Measurements from ENCODE around the gene JADE2.
"Not testable (repeated sequence)": the region's sequence is repeated elsewhere in the genome, so short reads cannot be mapped to it uniquely, and the experiment has no call there.

JADE2 gene

DNA sequence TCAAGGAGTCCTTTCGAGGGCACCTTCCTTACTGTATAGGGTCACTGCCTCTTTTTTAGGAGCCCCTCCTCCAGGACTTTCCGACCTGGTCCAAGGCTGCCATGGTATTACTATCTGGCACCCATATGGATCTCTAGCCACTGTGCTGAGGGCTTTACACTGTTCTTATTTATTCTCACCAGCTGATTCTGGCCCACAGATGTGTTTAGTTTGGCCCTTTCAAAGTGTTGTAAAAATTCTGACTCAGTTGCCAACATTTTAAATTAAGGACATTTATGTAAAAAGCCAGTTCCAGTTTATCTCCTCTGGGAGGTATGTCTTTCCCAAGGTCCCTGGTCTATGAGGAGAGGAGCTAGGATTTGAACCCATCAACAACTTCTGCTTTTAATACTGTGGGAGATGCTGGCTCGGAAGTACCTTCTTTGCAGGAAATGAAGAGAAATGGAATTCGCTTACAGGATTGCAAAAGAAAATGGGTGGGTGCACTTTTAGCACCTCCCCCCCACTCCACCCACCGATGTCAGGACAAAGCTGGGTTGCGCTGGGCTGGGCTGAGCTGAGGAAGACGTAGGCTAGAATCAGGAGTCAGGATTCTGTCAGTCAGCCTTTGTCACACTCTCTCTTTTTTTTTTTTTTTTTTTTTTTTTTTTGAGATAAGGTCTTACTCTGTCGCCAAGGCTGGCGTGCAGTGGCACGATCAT is 7.8 kb downstream of the JADE2 start:
- DNase-seq = no peak

DNA sequence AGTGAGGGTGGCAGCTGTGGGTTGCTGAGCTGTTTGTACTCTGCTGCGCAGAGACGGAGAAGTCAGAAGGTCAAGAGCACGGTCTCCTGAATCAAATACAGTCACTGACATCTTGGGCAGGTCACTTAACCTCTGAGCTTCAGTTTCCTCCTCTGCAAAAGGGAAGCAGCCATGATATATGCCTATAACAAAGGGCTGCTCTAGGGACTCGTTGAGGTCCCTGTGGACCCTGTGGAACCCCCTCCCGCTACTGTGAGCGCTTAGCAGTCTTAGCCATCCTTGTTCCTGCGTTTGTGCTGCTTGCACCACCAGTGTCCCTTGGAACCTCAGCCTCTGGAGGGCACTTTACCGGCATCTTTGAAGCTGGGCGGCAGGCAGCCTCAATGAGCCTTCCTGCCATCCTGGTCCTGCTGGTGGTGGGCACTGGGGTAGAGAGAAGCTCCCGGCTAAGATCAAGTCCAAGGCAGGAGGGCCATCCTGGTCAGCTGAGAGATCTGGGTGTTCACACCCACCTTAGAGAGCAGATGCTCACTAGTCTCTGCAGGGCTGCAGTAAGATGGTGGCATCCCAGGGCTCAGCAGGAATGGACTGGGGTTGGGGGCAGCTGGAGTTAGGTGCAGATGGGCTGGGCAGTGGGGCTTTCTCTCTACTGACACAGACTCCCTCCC is 8.7 kb downstream of the JADE2 start:
- DNase-seq = no peak

DNA sequence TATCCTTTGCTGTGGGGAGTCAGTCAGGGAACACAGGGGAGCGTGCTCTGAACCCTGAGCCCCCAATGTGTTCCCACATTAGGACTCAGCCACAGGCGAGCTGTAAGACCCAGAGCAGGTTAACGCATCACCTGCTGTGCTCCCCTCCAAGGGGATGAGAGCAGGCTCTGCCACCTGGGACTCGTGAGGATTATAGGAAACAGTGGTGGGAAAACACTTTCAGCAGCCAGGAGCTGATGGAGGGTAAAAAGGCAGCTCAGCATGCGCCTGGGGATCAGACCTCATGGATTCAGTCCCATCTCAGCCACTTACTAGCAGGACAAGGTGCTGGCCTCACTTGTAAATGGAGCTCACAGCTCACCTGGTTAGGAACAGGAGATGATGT is 9.2 kb downstream of the JADE2 start:
- DNase-seq = no peak

DNA sequence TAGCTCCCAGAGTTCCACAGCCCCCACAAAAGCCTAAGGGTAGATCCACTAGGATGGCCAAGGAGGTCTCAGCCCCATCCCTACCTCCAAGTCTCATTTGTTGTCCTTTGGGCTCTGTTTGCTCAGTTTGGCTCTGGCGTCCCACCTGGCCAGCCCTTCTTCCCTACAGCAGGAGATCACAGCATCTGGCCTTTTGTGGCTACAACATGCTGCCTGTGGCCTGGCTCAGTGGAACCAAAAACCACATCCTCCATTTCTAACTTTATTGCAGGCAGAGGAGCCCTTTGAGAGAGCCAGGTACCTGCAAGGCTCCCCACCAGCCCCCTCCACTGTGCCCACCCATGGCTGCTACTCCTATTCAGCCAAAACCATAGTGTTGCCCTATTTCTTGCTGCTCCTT is 11.4 kb downstream of the JADE2 start:
- no peak for DNase-seq

DNA sequence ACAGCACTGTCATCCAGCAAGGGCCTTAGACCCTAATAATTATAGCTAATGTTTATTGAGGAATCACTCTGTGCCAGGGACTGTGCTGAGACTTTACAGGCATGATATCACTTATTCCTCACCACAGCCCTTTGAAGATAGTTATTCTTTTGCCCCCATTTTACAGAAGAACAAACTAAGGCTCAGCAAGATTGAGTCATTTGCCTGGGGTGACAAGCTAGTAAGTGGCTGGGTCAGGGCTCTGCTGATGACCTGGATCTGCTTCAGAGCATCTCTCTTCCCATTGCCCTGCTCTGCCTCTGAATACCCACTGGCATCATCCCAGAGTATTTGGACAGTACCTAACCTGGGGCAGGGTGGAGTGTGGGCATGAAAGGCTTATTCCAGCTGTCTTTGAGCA is 11.8 kb downstream of the JADE2 start:
- DNase-seq = no peak

DNA sequence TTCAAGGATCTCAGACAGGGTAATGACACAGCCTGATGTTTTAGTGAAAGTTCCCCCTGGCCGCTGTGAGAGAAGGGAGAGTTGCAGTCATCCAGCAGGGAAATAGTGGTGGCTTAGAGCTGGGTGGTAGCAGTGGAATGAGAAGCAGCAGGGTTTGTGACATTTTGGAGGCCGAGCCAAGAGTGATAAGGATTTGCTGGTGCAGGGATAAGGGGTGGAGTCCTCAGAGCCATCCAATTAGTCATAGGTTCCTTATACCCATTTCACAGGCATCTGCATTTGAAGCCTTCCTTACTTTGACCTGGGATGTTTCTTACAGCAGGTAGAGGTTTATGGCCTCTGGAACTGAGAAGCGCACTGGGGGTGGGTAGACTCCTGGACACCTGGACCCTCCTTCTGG is 12.8 kb downstream of the JADE2 start:
- no peak for DNase-seq

DNA sequence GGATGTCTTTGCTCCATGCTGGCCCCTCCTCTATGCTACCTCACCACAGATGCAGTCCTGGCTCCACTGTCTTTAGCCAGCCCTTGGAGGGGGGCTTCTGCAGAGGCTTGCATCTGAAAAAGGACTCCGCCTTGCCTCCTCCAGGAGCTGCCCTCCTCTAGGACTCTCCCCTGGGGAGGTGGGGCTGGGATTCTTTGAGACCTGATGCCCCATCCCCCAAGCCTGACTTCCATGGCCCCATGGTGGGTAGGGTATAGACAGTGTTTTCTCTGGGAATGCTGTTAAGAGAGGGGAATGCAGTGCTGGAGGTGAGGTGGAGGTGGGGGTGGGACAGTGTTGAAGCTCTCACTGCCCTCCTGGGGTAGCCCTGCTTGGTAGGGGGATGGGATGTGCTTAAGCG is 14.3 kb downstream of the JADE2 start:
- DNase-seq = no peak

DNA sequence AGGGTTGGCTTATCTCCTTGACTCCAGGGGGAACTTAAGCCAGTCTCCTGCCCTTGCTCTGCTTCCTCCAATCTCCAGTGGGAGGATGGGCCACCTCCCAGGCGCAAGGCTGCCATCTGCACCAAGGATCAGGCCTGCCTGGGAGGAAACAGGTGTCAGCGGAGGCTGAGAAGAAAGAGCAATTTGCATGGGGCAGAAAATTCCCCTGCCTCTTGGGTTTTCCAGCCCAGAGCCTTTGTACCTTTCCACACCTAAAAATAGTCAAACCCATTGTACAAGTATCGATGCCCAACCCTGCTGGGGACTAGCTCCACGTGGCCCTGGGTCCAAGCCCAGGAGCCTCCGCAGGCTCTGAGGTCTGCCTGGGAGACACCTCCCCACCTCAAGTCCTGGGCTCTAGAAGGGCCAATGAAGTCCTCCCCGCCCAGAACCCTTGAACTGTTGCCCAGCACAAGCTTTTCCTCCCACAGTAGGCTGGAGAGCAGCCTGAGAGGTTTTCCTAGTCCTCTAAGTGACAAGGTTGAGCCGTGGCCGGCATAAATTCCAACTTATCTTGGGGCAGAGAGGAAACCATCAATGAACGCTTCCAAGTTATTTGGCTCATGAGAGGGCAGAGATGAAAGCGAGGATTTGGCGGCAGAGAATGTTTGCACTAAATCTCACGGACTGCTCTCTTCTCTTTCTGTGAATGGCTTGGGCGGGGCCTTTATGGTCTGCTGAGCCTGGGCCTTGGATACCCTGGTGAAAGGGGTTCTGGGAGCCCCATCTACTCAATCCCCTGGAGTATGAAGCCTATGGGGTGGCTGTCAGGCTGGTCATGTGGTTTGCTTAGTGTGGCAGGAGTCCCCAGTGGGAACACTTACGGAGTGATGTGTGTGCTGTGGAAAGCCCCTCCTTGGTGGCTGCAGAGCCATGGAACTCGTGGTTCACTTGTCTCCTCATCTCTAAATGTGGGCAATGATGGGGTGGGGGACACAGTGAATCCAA is 15.6 kb downstream of the JADE2 start:
- DNase-seq = no peak

DNA sequence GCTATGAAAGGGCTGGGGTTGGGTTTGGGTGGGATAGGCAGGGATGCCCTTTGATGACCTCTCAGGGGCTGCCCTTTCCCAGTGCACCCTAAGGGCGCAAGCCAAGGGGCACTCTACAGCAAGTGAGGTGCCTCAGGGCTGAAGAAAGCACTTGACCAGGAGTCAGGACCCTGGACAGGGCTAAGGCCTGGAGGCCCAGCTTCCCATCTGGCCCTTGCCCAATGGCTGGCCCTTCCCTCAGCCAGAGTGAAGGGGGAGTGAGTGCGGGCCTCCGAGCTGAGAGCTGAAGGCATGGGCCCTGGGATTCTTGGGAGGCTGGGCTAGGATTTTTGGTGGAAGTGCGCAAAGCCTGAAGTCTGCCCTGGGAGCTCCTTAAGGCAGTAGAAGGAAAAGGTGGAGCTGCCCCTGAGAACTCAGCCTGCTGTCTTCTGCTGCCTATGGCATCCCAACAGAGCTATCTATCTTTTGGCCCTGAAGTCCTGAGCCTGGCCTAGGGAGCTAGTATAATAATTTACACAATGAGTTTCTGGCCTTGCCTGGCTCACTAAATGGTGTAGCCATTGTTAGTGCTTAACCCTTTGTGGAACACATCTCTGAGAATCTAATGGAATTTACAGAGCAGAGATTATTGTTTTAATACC is 16.4 kb downstream of the JADE2 start:
- DNase-seq = no peak

DNA sequence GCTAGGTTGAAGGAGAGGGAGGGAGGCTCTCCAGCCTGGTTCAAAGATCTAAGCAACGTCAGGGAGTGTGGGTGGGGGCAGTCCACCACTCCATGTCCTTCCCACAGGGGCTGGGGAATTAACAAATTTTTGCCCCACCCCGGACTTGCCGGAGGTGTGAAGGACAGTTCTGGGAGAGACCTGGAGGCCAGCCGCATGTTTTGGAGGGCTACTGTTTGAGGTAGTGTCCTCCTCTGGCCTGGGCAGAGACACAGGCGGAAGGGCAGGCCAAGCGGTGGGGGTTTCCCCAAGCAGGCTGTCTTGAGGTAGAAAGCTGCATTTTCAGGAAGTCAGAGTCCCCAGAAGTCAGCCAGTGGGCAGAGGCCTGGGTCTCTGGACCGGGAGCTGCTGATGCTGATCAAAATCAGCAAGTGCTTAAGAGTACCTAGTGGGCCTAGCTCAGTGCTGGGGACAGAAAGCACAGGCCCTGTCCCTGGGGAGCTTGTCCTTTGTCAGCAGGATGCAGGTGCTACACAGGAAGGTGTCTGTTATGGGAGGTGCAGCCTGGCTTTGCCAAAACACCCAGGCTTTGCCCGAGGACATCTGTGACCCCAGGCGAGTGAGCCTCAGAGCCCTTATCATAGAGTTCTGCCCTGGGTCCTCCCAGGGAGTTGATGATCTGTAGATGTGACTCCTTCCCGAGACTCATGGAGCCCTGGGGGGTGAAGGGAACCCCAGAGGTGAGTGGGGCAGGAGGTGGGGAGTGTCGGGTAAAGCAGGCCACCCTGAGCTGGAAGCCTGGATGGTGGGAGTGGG is 18.5 kb downstream of the JADE2 start:
- DNase-seq = no peak

DNA sequence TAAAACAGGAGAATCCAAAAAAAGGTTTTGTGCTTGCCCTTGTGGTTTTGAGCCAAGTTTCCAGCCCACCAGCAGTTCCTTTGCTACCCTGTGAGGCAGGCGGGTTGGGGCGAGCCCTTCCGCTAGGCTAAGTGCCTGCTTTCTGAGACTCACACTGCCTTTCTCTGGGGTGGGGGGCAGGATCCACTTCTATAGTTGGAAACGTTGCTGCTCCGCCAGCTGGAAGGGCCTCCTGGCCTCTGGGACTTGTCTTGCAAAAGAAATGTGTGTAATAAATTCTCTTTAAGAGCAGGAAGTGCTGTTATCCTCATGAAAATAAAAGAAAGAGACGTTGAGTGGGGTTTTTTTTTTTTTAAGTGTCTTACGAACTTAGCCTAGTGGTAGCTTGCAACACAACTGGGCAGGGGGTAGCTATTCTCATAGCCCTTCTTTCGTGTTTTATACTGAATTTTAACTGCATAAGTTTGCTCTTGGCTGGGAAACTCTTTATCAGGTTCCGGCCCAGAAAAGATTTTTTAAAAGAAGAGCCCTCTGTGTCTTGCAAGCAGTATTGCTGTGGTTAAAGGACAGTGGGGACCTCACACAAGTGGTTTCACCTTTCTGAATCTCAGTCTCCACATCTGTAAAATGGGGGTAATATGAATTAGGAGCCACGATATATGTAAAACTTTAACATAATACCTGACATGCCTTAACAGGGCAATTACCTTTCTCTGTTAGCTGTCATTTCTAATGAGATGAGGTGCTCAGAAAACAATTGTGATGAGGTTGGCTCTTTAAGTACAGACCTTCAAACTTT is 19.8 kb downstream of the JADE2 start:
- no peak for DNase-seq

DNA sequence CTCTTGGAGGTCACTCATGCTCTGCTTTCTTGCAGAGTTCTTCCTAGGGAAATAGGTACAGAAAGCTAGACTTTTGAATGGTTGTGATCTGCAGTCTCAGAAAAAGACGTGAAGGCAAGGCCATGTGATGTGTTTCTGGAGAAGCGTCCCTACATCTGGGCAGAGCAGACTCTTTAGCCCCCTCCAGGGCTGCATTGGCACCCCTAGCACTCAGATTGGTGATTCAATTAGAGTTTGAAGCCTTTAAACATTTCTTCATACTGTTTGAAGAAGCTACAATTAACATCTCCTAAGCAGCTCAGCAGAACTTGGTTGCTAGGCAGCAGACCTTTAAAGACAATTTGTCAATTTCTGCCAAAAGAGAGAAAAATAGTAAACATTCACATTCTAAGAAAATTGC is 21.6 kb downstream of the JADE2 start:
- no peak for DNase-seq

DNA sequence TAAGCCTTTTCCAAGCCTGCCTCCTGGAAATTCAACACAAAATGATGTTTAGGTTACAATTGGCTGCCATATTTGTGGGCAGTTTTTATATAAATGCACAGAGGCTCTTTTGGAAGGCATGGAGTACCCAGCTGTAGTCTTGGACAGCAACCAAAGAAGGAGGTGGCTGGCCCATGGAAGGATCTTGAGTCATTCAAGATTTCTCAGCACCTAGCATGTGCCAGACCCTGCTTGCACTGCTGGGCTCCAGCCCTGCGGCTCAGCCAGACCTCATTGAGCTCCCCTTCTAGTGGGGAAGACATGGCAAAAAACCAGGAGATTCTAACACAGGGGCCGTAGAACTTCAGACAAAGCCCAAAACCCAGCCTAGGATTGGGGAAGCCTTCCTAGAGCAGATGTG is 22.1 kb downstream of the JADE2 start:
- no peak for DNase-seq

DNA sequence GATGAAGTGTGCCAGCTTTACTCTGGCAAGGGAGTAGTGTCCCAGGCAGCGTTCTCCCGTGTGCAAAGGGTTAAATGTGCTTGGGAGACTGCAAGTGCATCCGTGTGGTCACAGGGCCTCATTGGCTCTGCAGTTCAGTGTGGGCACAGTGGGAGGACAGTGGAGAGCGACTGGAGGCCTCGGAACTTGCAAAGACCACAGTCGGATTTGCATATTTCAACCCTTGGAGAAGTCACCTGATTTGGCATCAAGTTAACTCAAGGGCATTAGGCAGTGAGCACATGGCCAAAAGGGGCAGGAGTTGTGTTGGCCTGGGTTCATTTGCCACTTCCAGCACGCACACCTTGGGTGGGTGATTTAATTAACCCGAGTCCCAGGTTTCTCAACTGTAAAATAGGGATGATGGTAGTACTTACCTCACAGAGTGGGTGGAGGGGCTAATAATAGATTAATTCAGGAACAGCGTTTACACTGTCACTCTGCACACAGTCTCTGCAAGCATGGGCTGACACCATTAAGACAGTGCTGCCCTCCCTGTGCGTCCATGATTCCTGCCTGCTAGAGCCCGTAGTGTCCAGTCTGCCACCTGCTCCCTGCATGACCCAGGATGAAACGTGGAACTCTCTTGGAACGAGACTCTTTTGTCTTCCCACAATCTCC is 22.7 kb downstream of the JADE2 start:
- no peak for DNase-seq

DNA sequence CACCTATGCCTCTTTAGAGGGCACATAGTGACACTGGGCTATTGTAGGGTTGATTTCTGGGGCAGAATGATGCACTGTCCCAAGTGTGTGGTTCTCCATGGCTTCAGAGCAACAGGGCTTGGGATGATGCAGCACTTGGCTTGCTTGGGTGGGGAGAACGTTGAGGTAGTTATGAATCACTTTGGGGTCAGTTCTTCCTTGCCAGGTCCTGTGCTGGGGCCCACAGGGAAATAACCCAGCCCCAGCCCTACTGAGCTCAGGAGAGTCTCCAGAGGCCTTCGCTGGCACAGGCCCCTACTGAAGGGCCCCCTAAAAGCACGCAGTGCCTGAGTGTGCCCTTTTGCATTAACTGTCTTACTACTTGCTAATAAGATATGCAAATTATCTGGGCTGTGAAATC is 24.2 kb downstream of the JADE2 start:
- DNase-seq = no peak

DNA sequence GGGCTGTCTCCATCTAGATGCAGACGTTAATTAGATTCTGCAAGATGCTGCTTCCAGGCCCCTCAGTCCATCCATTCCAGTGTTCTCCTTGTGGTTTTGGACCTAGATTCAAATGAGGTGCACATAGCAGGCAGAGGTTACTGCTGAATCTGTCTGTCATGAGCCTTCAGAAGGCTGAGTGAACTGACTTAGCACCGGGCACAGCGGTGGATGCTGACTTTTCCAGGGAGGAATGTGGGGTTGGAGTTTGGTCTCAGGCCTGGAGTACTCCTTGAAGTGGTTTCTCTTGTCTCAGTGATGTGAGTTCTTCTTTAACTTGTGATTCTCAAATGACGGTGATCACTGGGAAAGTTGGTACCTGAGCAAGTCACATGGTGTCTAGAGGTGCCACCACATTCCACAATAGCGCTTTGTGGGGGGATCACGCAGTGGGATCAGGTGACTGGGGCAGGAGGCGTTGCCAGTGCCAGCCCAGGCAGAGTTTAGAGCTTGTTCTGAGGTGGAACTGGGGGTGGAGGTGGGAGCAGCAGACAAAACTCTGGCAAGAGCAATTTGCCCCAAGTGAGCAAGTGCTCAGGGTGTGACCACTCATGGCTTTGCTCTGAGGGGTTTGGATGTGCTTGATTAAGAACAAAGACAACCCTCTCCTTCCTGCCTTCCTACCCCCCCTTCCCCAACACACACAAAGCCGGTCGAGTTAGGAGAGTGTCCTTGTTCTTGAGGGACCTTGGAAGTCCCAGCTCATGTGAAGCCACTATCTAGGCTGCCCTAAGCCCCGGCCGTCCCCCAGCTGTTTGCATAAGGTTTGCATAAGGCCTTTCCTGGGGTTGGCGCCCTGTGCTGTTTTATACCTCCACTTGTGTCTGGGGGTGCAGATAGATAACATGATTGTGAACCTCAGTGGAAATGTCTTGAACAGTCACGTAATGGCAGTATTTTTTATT is 25.1 kb downstream of the JADE2 start:
- DNase-seq = no peak

DNA sequence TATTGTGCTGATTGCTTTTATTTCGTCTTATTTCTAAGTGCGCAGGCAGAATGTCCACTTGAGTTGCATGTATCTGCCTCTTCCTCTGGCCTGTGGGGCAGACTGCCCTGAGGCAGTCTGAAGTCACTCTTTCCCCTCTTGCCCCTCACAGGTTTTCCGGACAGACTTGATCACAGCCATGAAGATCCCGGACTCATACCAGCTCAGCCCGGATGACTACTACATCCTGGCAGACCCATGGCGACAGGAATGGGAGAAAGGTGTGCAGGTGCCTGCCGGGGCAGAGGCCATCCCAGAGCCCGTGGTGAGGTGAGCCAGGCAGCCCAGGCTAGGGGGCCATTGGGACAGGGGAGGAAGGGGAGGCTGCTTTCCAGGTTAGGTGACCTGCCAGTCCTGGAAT is 26.4 kb downstream of the JADE2 start:
- no peak for DNase-seq

DNA sequence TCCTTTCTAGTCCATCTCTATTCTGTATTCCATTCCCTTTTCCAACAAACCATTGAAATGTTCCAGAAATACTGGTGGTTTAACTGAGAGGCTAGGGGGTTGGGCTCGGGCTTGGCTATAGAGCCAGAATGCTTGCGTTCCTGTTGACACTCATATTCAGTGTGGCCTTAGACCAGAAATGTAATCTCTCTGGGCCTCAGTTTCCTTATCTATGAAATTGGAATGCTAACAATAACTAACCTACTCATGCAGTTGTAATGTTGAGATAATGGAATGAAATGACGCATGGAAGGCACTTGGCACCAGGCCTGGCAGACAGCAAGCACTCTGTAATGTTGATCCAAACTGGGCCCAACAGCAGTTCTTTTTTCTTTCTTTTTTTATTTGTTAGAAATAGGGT is 26.8 kb downstream of the JADE2 start:
- no peak for DNase-seq

DNA sequence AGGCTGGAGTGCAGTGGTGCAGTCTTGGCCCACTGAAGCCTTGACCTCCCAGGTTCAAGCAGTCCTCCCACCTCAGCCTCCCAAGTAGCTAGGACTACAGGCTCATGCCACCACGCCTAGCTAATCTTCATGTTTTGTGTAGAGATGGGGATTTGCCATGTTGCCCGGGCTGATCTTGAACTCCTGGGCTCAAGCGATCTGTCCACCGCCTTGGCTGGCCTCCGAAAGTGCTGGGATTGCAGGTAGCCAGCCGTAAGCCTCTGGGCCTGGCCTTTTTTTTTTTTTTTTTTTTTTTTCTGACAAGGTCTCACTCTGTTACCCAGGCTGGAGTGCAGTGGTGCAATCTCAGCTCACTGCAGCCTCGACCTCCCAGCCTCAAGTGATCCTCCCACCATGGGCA is 27.2 kb downstream of the JADE2 start:
- not testable (repeated sequence) for DNase-seq

DNA sequence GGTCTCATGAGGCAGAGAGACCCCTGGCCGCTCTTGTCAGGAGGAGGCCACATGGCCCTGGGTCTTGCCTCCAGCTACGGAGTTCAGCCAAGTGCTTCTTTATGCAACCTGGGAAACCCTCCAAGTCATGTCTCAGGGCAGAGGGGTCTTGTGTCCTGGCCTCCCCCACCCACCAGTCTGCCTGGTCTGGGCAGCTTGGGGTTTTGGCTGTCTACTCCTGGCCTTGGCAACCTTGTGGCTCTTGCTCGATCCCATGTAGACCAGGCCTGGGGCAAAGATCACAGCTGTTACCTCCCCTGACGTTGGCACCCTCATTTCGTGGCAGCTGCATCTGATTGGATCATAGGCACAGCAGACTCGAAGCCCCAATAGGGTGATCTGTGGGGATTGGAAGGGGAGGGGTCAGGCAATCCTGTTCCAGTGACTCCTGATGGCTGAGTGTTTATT is 28.4 kb downstream of the JADE2 start:
- no peak for DNase-seq
